PC-3 (cell line): ENCODE measurements around the gene SPRY4.

Source experiments
- EZH2phosphoT487 ChIP-seq: fragments of 300-600 bp; sonication (generic); IDR thresholded peaks from 2 replicates; pipeline ENCODE4 v1.6.1; 2018; ENCODE audit warnings: mild to moderate bottlenecking, antibody characterized with exemption, low read length, borderline replicate concordance
- TF ChIP-seq, protein P1 (sequence below): fragments of 300-600 bp; sonication (generic); conservative IDR thresholded peaks from 2 replicates; pipeline ENCODE4 v1.5.1; 2017; ENCODE audit warnings: antibody characterized with exemption, low read depth, mild to moderate bottlenecking, low read length

GRCh38 chr5:142295084-142295758 is 29.6 kb downstream of the SPRY4 start:
- TF ChIP-seq, protein P1, sequence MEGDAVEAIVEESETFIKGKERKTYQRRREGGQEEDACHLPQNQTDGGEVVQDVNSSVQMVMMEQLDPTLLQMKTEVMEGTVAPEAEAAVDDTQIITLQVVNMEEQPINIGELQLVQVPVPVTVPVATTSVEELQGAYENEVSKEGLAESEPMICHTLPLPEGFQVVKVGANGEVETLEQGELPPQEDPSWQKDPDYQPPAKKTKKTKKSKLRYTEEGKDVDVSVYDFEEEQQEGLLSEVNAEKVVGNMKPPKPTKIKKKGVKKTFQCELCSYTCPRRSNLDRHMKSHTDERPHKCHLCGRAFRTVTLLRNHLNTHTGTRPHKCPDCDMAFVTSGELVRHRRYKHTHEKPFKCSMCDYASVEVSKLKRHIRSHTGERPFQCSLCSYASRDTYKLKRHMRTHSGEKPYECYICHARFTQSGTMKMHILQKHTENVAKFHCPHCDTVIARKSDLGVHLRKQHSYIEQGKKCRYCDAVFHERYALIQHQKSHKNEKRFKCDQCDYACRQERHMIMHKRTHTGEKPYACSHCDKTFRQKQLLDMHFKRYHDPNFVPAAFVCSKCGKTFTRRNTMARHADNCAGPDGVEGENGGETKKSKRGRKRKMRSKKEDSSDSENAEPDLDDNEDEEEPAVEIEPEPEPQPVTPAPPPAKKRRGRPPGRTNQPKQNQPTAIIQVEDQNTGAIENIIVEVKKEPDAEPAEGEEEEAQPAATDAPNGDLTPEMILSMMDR: no peak
- TF ChIP-seq EZH2phosphoT487: no peak
